Activated T-helper 1 cell treated with Interleukin-2 at 50 U/mL for 16 hours (primary cell): ENCODE measurements around the gene LRRC71.
A peak's percentile ranks its signal among the peaks of the same experiment; 100 is the strongest.

Experiments
- DNase-seq: peaks from one replicate; pipeline ENCODE4 v3.0.0-alpha.2; 2020; ENCODE audit warnings: low read depth

LRRC71 gene

DNA sequence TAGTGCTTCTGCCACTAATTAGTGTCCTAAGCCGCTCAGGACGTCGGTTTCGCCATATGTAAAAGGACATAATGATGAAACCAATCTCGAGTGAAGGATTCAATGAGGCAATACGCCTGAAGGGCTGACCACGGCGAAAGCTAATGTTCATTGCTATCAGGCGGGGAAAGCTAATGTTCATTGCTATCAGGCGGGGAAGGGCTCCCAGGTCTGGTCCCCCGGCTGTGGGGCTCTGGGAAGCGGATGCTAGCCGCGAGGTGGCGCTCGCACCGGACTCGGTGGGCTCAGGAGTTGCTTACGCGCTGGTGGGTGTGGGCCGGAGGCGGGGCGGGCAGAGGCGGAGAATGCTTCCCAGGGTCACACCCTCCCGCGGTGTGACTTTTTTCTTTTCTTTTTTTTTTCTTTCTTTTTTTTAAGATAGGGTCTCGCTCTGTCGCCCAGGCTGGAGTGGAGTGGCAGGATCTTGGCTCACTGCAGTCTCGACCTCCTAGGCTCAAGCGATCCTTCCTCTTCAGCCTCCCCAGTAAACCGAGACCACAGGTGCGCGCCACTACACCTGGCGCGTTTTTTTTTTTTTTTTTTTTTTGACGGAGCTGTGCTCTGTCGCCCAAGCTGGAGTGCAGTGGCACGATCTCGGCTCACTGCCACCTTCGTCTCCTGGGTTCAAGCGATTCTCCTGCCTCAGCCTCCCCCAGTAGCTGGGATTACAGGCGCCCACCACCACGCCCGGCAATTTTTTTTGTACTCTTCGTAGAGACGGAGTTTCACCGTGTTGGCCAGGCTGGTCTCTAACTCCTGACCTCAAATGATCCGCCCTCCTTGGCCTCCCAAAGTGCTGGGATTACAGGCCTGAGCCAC is 28.0 kb upstream of the LRRC71 start:
- peak; percentile 70 for DNase-seq

DNA sequence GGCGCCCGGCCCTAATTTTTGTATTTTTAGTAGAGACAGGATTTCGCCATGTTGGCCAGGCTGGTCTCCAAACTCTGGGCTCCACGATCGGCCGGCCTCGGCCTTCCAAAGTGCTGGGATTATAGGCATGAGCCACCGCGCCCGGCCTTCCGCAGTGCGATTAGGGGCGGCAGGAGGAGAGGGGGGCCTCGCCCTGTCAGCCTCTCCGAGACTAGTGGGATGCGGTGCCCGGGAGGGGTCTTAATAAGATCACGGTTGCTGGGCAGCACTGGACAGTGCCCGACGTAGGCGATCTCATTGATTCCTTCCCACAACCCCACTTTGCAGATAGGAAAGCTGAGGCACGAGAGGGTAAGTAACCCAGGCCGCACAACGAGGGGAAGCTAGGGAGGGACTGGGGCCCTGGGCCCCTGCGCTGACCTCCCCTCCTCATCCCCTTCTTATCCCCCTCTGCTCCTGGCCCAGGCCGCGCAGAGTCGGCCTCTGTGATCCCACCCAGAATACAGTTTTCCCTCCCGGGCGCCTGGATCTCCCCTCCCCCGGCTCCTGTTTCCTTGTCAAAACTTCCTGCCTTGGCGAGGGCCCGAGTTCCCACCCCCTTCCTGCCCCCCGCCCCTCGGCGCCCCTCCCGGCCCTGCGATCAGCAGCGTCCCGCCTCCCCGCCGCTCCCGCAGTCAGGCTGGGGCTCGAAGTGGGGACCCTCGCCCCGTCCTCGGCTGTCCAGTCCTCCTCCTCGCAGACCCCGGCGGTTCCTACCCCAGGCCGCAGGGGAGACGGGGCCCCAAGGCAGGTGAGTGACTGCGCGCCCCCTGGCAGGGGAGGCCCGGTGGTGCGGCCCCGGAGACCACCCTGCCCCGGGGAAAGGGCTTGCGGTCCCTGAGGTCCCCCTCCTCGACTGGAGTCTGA is 27.1 kb upstream of the LRRC71 start, which contains the start of gene PEAR1:
PEAR1 (plus strand) TSS at position 671 of the 906 bp plus-strand sequence. CDS start 10,209 bp downstream, outside the sequence.
- no peak for DNase-seq

DNA sequence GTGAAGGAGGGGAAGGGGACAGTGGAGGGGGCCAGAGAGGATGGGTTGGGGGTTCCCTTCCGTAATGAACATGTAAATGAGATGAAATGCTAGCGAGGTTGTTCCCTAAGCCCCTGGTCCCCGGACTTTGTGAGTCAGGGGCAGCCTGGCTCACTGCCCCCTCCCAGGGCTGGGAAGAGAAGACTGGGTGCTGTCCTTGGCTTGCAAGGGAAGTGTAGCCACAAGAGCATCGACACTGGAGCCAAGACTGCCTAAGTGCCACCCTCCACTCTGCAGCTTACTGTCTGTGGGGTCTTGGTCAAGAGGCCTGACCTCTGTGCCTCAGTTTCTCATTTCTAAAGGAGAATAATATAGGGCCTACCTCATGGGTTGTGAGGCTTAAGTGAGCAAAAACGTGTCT is 26.4 kb upstream of the LRRC71 start:
- no peak for DNase-seq

DNA sequence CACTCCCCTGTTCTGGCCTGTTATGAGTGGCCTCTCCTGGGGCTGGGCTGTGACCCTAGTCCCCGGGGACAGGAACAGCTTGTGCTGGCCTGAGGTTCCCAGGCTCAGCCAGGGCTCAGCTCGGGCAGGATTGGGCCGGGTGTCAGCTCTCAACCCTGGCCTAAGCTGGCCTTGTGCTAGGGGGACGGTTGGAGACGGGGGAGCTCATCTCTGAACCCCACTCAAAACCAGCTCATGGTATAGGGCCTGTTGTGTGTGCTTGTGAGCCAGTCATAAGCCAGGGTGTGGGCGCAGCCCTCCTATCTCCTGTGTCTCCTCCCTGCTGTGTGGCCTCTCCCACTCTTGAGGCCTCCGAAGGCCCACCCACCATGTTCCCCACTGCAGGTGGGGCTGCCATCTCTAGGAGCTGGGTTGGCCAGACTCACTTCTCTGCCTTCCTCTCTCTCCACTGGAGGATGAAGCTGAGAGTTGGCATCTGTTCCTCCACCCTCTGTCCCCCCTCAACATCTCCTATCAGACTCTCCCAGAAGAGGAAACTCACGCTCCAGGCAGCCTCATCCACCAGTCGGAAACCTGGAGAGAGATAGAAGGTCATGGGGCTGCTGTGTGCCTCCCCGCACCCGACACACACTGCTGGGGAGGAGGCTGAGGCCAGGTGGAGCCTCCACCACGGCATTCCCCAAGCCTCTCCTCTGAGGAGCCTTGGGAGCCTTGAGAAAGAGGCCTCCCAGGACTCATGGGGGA is 25.5 kb upstream of the LRRC71 start:
- DNase-seq: no peak

DNA sequence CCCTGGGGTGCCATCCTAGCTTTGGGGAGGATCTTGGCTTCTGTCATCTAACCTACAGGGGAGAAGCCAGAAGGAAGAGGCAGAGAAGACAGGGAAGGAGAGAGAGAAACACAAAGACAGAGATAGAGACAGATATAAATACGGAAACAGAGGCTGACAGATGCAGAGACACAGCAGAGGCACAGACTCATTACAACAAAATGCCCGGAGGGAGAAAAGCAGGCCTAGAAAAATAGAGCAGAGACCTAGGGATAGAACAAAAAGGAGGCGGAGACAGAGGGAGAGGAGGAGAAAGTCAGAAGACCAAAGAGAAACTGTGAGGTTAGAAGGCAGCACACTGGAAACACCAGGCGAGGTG is 25.0 kb upstream of the LRRC71 start:
- no peak for DNase-seq

DNA sequence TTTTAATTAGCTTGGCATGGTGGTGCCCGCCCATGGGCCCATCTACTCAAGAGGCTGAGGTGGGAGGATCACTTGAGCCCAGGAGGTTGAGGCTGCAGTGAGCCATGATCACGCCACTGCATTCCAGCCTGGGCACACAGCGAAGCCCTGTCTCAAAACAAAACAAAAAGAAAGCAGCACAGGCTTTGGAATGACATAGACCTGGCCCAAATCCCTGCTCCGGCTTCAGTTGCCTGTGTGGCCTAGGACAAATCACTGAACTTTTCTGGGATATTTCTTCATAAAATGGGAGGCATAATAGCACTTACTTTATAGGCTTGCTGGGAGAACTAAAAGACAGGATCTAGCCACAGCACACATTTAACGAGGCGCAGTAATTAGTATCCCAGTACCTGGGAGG is 24.5 kb upstream of the LRRC71 start:
- DNase-seq: no peak

DNA sequence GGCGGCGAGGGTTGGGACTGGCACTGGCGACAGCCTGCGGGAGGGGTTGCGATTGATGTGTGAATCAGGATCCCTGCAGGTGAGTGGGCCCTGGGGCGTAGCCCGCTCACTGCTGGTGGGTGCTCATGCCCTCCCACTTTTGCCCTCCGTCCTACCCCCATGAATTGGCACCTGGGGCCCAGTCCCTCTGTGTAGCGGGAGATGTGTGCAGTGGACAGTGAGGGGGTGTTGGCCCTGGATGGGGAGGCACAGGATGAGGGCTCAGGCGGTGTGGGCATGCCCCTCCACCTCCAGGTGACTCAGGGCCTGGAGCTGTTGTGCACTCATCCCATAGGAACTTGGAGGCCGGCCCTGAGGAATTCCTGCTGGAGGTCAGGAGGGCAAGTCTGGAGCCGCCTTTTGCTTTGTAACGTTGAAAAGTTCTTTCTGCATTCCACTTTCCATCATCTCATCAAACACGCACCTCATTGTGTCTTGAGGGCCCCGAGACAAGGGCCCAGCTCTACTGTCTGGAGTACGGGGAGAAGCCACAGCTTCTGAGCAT is 23.9 kb upstream of the LRRC71 start:
- no peak for DNase-seq

DNA sequence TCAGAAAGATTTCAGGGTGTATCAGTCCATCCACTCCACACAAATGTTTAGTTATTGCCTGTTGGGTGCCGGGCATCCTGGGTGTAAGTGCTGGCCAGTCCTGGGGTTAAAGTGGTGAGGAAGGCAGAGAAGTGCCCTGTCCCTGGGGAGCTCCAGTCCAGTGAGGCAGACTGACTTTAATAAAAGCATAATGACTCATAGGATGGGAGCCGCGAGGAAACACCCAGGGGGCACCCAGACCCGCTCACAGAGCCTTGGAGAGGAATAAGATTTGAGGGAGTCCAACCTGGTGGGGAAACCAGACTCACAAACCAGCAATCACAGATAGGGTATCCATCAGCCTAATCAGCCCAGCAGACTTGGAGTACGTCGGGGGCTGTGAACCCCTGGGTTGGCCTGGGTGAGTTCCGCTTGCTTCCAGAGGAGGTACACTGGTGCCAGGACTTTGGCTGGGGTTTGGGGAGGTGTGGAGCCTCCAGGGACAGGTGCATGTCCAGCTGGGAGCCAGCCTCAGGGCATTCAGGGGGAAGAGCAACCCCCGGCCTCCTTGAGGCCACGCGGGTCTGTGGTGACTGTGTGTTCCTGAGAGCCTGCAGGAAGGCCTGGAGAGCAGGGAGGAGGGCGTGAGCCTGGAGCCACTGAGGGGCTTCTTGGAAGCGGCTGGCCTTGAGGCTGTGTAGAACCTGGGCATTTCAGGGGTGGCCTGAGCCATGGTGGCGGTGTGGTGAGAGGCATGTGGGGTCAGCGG is 23.2 kb upstream of the LRRC71 start:
- DNase-seq: no peak

DNA sequence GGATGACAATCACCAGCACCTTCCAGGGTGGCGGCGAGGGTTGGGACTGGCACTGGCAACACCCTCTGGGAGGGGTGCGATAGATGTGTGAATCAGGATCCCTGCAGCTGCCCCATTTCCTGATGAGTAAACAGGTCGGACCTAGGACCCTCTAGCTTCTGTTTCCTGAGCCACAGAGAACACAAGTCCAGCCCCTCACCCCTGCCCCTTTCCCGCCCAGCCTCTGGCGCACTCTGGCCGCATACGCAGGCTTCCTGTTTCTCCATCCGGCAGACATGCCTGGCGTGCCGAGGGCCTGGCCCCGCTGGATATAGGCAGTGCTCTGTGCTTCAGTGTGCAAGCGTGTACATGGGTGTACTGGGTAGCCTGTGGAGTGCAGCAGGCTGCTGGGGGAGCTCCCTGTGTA is 22.3 kb upstream of the LRRC71 start:
- no peak for DNase-seq

DNA sequence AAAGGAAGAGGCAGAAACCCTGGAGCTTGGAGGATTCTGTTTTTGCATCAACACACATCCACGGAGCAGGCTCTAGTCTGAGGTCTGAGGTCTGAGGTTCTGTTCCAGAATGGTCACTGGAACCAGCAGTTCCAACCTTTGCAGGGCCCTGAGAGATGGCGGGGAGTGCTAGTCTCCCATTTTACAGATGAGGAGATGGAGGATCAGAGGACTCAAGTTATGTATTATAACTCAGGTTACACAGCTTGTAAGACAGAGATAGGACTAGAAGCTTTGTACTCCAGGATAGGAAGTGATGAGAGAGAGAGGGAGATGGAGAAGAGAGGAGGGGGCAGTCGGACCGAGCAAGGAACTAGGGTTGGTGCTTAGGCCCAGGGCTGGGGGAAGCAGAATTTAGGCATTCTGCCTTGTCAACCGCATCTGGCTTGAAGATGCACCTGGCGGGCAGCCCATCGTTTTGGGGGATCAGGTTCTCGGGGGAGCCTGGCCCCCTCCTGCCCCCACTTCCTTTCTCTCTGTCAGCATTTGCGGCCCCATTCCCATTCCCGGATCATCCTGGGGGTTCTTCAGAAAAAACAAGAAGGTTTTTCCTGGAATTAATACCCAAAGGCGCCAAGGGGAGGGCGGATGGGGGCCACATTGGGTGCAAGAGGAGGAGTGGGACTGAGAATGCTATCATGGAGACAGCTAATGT is 21.3 kb upstream of the LRRC71 start:
- no peak for DNase-seq

DNA sequence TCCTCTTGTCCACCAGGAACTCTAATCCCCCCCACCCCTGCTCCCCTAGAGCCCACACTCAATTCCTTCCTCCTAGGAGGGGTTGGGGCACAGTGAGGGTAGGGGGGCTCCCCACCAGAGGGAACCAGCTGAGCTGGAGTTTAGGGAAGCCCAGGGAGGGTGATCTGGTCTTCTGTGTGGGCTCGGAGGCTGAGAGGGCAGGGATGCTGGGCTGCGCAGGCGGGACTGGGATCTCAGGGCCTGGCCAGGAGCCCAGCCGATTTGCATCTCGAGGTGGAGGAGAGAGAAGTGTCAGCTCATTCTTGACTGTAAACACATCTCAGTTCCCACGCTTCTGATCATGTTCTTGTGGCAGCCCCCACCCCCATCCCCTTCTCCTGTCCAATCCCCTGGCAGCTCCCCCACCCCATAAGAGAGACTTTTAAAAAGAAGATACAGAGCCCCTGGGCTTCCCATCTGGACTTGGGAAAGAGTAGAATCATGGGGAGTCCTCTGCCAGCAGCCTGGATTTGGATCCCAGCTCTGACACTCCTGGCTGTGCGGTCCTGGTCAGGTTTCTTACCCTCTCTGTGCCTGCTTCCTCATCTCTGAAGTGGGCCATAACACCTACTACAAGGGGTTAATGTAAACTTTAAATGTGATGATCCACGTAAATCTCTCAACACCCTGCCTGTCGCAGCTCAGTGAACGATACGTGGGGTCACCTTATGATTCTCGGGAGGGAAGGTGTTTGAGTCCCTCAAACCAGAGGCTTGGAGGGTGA is 20.3 kb upstream of the LRRC71 start:
- DNase-seq: no peak

DNA sequence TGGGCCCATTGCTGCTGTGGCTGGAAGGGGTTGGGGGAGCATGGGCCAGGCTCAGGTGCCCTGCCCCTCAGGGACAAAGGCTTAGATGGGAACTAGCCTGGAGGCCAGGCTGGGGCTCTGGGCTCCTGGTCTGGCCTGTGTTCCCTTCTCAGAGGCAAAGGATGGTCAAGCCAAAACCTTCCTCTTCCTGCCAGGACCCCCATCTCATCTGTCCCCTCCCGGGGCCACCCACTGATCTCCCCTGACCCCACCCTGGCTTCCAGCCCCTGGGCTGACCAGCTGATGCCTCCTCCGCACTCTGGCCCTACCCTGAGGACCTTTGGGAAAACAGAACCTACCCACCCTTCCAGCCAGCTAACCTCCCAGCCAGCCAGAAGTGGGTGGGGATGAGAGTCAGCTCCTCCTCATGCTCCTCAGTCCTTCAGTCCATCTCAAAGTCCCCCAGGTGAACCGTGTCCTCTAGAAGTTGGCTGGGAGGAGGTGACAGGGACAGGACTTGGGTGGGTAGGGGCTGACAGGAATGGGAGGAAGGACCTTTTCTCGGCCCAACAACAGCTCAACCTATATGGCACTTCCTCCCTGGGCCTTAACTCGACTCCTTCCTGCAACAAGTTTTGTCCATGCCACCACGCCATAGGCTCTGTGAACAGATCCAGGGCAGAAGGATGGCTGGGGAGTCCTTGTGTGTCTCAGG is 19.4 kb upstream of the LRRC71 start:
- DNase-seq: no peak

DNA sequence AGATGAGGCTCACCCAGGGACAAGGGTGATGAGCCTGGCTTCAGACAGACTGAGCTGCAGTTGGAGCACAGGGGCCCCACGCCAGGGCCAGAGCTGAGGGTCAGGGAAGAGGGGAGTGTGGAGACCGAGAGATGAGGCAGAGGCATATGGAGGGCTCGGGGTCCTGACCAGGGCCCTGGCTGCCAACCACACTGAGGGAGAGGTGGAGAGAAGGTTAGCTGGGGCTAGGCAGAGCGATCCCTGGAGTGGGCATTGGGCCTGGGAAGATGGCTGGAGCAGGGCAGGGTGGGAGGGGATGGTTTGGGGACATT is 18.9 kb upstream of the LRRC71 start:
- no peak for DNase-seq

DNA sequence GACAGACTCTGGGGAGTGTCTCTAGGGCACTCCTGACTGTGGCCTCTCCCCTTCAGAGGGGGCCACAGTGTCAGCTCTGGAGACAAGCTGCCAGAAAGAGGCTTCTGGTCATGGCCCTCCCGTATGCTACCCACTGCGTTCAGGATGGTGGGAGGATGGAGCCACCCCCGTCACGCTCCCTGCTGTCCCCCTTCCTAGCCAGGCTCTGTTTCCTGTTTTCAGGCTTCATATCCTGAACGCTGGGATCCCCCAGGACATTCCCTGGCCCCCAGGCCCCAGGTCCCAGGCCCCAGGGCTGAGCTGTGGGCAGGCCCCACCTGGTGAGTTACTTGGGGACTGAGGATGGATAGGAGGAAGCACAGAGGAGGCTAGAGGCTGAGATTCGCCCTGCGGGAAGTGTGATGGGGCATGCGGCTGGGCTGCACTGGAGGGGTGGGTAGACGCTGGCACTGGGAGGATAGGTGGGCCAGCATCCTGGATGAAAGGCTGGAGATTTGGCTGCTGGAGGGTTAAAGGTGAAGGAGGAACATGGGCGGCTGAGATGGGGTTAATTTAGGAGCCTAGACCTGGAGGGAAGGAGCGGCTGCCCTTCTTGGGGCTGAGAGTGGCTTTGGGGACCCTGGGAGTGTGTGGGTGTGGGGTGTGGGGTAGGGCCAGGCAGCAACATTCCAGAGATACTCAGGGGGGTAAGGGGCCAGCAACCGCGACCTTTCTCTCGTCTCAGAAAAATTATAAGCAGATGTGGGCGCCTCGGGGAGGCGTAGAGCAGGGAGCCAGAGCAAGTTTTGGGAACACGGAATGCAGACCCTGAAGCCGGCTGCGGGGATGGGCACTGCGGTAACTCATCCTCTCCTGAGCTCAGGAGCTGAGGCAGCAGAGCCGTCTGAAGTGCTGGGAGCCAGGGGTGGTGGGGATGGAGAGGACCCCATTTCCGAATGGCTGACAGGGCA is 18.2 kb upstream of the LRRC71 start:
- DNase-seq: no peak

DNA sequence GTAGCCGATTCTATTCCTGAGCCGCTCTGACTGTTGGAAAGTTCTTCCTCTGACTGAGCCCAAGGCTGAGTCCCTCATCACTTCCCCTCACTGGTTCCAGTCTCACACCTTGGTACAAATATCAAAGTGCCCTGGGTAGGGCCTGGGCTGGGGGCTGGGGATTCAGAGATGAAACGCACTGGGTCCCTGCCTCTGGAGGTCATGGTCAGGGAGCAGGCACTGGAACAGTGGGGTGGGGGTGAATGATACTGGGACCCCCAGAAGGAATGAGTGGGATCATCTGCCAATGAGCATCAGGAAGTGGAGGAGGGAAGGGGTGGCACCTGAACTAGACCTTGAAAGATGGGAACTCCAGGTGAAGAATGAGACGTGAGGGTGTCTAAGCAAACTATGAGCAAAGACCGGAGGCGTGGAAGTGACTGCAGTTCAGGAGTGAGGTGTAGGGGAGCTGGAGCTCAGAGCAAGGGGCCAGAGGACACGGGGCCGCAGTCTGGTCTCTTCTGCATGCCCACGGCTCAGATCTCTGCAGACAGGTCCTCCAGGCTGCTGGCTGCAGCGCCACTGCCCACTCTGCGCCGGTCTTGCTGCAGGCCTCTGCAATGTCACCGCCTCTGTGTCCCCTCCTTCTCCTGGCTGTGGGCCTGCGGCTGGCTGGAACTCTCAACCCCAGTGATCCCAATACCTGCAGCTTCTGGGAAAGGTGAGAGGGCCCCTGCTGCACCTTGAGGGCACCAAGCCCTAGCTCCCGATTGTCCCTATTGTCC is 16.9 kb upstream of the LRRC71 start:
- no peak for DNase-seq

DNA sequence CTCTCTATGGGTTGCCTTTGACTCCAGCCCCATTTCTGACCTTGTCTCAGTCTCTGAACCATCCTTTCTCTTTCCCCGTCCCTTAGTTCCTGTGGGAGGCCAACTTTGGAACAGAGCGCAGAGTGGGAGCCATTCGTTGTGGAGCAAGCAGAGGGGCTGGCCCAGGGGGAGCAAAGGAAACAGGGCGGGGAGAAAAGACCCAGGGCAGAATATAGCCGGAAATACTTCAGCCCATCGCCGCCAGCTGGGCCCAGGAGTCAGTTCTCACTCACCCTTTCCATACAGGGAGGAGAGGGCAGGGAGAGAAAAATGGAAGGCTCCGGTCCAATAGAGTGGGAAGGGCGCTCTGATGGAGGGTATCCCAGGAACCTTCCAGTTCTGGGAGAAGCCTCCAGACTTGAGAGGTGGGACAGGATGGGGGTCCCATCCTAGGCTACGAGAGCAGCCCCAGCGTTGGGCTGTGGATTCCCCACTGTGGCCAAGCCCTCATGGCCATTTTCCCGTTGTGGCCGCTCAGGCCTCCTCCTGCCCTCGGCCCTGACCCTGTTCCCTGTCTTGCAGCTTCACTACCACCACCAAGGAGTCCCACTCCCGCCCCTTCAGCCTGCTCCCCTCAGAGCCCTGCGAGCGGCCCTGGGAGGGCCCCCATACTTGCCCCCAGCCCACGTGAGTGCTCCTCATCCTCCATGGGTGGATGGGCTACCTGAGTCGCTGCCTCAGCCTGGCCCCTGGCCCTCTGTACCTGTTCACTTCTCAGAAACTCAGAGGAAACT is 16.1 kb upstream of the LRRC71 start:
- no peak for DNase-seq

DNA sequence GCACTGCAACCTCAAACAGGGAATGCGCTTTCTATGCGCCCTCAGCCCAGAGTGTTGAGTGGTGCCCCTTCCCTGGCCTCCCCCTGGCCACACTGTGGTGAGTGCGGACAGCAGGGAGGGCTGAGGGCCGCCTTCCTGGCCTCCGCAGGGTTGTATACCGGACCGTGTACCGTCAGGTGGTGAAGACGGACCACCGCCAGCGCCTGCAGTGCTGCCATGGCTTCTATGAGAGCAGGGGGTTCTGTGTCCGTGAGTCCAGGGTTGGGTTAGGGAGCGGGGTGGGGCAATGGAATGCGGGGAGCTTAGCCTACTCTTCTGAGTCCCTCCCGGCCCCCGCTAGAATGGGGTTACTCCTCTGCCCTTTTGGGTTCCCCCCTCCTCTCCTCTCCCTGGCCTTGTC is 15.3 kb upstream of the LRRC71 start:
- no peak for DNase-seq
